COR-L47 (cell line): ENCODE measurements around the gene PSMD11.
"Not testable (repeated sequence)": the region's sequence is repeated elsewhere in the genome, so short reads cannot be mapped to it uniquely, and the experiment has no call there.

Source experiments
- DNase-seq: peaks from one replicate; lab custom pipeline; 2025; lab: John Stamatoyannopoulos, UW

The PSMD11 gene

GRCh38 chr17:32444301-32445073 is at the start of gene PSMD11:
TSS of gene PSMD11 (plus strand) at chr17:32444510. CDS start at chr17:32444524, 14 bp downstream.
- peak; percentile 92 for DNase-seq

- DNase-seq: no peak
Observed at GRCh38 chr17:32396343-32396742, 48.0 kb upstream of the PSMD11 start.

GRCh38 chr17:32398946-32399345 is 45.4 kb upstream of the PSMD11 start:
- no peak for DNase-seq

DNA sequence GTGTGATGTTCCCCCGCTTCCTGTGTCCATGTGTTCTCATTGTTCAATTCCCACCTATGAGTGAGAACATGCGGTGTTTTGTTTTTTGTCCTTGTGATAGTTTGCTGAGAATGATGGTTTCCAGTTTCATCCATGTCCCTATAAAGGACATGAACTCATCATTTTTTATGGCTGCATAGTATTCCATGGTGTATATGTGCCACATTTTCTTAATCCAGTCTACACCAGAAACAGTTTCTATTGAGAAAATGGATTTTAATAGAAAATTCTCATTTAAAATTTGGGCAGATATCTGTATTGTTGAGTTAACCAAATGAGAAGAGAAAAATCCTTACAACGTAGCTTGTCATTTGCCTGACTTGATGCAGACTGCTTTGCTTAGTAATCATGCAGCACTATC is 34.2 kb upstream of the PSMD11 start:
- DNase-seq: not testable (repeated sequence)

GRCh38 chr17:32426894-32427293 is 17.4 kb upstream of the PSMD11 start:
- DNase-seq: no peak

DNA sequence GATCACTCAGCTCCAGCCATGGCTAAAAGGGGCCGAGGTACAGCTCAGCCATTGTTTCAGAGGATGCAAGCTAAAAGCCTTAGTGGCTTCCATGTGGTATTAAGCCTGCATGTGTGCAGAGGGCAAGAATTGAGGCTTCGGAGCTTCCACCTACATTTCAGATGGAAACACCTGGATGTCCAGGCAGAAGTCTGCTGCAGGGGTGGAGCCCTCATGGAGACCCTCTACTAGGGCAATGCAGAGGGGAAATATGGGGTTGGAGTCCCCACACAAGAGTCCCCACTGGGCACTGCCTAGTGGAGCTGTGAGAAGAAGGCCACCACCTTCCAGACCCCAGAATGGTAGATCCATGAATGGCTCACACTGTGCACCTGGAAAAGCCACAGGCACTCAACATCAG is 14.7 kb upstream of the PSMD11 start:
- no peak for DNase-seq

- no peak for DNase-seq
Observed at GRCh38 chr17:32440722-32441121, 3.6 kb upstream of the PSMD11 start.

DNA sequence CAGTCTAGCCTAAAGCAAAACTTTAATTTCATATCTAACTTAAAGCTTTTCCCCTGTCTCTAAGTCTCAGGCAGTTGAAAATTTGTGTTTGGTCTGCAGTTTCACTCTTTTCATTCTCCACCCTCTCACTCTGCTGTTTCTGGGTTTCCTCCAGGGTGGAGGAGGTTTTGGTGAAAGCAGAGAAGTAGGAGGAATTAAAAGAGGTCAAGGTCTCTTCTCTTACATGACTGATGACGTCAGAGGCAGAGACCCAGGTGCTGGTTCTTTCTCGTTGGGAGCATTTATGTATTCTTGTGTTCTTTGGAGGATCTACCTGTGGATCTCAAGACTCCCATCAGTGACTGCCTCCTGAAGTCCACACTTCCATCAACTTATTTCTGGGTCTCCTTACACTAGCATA is 2.4 kb upstream of the PSMD11 start:
- DNase-seq: no peak

DNA sequence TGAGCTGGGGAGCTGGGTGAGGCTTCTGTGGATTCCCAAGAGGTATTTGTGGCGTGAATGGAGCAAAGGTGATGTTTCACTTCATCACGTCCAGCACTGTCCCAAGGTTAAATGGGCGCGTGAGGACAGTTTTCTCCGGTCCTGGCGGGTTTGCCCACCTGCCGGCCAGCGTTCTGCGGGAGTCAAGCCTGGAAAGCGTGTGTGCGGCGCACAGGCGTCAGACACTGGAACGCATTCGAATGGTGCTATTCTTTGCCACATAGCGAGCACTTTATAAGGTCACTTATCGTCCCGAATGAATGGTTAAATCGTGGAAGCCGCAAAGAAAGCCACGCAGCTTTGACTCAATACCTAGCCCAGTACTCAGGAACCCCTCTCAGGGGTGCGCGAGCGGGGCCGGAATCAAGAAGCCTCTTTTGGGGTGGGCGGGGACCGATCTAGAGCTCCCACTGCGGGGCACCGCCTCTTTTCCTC is 446 bp upstream of the PSMD11 start:
- DNase-seq: no peak

DNA sequence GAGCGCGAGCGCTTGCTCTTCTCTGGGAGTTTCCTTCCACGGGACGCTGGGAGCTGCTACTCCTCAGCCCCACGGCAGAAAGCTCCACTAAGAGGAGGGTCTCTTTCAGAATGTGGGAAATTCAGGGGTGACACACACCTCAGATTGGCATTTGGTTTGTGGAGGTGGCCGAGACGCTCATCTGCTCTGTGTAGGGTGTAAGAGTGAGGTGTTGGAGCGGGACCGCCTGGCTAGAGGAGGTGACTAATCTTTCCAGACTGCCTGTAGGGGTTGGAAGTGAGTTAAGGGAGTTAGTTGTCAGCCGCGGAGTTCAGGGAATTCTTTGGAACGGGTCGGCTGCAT is 735 bp downstream of the PSMD11 start:
- DNase-seq: no peak

DNA sequence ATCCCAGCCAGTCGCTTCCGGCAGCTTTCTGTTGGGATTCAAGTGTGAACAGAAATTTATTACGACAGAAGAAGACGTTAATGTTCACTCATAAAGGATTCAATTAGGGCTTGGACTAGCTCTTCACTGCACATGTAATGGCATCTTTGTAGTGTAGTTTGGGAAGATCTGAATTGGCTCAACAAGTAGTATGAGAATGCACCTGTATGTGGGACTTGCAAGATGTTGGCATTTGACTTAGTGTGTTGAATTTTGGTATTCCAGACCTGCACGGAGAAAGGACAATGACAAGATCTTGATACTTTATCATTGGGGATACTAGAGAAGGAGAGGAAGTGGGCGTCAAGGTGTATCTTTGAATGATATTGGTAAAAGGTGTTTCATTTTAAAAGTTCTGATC is 1.2 kb downstream of the PSMD11 start:
- no peak for DNase-seq

DNA sequence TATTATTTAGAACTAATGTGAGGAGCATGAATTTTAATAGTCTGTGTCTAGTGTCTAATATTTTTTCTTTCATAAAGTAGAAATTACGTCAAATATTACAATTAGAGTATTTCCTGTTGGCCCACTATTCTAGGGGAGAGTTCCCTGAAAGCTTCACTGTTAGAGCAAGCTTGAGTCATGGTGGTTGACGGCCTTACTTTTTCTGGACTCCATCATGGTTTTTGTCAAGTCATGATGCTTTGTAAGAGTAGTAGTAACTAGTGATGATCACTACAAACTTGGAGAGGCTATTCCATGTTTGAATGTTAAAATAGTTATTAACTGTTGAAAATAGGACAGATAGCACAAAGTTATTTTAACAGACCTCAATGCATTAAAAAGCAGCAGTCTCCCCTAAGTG is 1.7 kb downstream of the PSMD11 start:
- no peak for DNase-seq

DNA sequence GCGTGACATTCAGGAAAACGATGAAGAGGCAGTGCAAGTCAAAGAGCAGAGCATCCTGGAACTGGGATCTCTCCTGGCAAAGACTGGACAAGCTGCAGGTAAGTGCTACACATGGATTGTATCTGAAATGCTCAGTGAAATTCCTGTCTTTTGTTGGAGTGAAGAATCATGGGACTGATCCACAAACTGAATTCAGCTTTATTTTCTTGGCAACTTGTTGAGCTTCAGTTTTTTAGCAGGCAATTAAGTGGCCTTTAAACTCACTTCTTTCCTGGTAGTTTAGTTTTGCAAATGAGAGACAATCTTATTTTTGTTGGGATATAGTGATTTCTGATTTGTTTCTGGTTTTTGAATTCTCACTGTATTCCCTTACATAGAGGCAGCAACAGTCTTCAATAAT is 2.6 kb downstream of the PSMD11 start:
- DNase-seq: no peak

DNA sequence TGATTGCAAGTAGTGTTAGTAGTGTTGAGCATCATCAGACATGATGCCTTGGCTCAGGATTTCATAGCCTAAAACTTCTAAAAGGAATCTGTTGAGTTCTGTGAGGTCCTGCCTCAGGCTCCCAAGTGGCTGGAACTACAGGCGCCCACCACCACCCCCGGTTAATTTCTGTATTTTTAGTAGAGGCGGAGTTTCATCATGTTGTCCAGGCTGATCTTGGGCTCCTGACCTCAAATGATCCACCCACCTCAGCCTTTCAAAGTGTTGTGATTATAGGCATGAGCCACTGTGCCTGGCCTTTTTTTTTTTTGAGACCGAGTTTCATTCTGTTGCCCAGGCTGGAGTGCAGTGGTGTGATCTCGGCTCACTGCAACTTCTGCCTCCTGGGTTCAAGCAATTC is 5.7 kb downstream of the PSMD11 start:
- DNase-seq: no peak

DNA sequence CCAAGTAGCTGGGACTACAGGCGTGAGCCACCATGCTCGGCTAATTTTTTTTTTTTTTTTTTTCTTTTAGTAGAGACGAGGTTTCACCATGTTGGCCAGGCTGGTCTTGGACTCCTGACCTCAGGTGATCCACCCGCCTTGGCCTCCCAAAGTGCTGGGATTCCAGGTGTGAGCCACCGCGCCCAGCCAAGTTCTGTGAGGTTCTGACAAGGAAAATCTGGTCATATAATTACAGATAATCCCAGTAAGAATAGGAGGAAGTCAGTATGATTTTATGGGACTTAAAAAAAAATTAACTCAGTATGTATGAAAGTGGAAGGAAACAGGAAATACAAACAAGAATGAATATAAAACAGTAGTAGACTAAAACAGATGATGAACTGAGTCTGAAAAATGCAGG is 6.1 kb downstream of the PSMD11 start:
- DNase-seq: not testable (repeated sequence)

DNA sequence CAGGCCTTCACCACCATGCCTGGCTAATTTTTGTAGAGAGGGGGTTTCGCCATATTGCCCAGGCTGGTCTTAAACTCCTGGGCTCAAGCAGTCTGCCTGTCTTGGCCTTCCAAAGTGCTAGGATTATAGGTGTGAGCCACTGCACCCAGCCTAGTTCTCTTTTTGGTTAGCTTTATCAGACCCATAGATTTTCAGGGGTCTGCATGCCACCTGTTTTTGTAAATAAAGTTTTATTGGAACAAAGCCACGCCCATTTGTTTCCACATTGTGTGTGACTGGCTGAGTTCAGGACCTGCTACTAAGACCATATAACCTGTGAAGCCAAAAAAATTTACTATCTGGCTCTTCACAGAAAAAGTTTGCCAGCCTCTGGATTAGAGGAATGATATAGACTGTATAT is 7.6 kb downstream of the PSMD11 start:
- DNase-seq: no peak

GRCh38 chr17:32452281-32452680 is 8.0 kb downstream of the PSMD11 start:
- DNase-seq: no peak

DNA sequence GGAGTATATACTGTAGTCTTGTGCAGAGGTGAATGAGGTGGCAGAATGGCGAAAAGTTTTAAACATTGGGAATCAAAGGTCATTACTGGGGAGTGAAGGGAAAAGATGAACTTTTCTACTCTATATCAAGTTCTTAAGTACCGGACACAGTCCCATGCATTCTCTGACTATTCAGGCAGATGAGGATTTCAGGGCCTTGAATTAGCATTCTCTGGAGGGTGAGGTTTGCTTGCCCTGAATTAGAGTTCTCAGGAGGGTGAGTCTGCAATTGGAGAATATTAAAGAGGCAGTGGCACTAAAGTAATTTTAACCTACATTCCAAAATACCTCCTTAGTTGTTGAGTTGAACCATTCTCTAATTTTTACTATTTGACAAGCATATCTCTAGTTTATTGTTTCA is 9.1 kb downstream of the PSMD11 start:
- no peak for DNase-seq

- no peak for DNase-seq
Observed at GRCh38 chr17:32458371-32458770, 14.1 kb downstream of the PSMD11 start.

DNA sequence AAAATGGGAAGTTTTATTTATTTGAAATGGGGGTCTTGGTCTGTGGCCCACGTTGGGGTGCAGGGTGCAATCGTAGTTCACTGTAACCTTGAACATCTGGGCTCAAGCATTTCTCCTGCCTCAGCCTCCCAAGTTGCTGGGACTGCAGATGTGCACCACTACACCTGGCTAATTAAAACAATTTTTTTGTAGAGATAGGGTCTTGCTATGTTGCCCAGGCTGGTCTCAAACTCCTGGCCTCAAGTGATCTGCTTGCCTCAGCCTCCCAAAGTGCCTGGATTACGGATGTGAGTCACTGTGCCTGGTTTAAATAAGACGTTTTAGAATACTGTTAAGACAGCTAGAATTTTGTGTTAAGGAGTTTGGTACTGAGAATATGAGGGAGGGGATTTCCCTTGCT is 15.7 kb downstream of the PSMD11 start:
- DNase-seq: no peak

DNA sequence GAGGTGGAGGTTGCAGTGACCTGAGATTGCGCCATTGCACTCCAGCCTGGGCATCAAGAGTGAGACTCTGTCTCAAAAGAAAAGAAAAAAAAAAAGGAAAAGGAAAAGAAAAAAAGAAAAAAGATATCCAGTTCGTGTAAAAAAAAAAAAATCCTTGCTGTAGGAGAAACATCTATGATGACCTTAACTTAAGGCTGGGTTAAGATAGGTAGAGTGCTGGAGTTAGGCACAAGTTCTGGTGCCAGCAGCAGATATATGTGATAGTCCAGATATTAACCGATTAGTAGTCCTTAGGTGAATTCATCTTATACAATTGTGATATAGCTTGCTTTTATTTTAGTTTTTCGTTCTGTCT is 17.2 kb downstream of the PSMD11 start:
- no peak for DNase-seq

GRCh38 chr17:32461853-32462617 is 17.7 kb downstream of the PSMD11 start:
- peak; percentile 55 for DNase-seq

DNA sequence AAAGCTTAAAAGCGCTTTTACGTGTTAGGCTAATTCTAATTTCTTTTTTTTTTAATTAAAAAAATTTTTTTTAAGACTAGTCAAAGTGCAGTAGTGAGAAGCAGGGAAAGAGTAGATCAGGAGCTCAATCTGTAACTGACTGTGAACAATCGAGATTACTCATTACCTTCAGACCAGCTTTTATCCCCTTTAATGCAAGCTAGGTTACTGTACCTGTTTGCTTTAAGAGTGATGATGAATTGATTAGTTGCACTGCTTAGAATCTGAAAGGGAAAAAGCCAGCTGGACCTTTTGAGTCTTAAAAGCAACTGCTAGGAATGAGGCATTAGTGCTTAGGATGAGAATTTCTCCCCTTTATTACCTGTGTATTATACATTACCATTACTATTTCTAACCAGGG is 19.0 kb downstream of the PSMD11 start:
- no peak for DNase-seq

DNA sequence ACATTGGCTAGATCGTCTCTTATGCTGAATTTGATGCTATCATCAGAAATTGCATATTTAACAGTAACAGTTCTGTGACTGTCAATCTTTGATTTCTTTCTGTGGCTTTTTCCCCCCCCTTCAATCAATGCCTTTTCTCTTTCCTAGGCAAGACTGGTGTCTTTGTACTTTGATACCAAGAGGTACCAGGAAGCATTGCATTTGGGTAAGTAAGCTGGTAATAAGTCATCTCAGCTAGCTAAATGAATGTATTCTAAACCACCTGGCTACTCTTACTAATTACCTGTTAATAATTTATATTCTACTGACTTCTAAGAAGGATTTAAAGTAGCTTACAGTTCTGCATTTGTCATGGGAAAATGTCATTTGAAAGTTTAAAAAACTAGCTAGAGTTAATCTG is 20.1 kb downstream of the PSMD11 start:
- DNase-seq: no peak
